ENCODE data around the gene DCX.

The DCX gene

DNA sequence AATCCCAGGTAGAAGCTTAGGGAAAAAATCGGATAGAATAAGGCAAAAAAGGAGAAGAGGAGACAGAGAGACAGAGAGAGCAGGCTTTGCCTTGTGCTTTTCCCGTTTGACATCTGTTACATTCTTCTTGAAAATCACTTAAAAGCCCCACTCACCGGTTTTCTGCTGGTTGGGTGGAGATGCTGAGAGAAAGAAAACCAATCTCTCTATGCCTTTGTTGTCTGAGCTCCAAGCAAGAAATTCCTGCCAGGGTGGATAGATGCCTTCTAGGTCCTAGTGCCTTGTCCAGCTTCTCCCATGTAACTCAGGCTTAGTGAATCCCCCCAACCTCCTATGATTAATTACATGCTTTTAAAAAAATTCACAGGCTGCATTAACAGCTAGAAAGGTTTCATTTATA, at the start of gene DCX:
TSS of gene DCX (minus strand) at position 210 of the 400 bp plus-strand sequence. CDS start 1,794 bp downstream, outside the sequence.
- DNase-seq = no peak

DNA sequence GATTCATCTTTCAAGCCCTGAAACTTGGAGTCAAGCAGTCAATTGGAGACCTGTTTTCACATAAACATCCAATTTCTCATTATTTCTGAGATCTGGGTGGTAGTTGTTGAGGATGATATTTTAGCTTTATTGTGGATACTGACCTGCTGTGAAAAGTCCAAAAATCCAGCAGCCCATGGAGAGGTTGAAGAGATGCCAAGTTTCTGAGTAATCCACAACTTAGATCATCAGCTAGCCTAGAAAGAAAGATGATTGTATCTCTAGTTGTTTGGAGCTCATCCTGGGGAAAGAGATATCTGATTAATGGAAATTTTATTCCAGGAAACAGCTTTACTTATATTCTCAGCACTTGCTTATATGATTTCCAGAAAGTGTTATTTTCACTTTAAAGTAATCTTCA, 48.6 kb upstream of the DCX start:
- DNase-seq = no peak

DNA sequence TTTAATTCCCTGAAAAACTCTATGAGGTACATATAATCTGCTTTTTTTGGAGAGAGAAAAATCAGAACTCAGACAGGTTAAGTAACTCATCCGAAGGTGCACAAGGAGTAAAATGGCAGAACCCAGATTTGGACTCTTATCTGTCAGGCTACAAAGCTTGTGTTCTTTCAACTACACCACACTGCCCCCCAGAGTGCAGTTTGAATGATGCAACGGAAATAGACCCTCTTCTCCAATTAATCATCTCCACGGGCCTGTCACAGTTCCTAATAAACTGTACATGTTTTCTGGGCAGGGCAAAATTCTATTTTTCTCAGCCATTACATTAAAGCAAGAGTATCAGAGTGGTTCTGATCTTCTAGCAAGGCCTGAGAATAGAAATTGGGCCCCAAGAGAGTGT, 35.3 kb upstream of the DCX start:
- peak in 1 of 2 experiments; percentile 4 for DNase-seq

DNA sequence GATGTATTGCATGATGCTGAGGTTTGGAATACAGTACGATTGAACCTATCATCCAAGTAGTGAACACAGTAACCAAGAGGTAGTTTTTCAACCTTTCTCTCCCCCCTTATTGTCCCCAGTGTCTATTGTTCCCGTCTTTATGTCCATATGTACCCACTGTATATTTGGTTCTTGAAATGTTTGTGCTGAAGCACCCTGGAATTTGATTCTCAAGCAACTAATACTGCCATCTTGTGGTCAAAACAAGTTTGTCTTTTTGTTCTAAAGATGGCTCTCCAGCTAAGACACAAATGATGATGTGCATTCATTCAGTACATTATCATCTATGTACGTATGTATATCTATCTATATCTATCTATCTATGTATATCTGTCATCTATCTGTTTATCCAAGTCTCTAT, 33.5 kb upstream of the DCX start:
- DNase-seq = no peak

DNA sequence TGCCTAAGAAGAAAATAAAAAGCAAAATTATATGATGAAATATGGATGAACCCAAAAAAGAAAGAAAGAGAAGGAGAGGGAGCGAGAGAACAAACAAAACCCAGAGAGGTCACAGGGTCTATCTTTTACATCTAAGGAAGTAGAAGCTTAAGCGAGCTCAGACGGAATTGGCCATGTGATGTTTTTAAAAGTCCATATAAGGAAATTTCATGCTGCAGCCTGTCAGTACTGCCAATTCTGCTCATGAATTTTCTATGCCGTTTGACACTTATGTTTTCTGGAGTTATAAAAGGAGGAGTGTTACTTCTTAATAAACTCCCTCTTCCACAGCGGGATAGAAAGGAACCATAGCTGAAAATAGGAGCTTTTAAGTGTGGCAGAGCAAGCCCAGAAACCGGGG, 32.9 kb upstream of the DCX start:
- no peak for DNase-seq

DNA sequence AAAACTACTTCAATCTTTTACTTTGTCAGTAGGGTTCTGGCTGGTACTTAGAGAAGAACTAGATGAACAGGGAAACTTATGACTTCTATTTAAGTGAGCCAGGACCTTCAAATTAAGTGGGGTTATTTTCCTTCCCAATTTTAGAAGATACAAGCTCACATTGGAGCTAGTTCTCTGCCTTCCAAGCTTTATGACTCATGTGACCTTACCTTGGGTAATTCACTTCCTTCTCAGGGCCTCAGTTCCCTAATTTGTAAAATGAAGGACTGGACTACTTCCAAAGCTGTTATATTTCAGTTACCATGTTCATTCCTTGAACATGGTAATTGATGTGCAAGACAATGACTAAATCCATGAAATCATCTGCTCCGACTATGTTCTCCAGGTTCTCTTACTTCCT, 32.0 kb upstream of the DCX start:
- DNase-seq = no peak

DNA sequence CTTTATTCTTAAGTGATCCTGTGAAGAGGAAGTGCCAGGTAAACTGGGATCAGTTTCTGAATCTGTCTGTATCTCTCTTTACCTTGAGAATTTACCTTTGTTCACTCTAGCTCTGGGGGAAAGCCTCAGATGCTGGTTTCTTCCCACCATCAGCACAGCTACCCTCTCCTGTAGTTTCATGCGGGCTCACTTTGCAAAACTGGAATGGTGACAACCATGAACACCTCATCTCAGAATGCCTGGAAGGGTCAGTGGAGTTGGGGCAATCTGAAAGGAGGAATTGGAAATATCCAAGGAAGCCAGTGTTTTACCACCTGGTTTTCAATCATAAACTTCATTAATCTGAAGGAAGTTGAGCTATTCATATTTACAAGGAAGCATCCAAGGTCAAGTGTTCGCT, 30.8 kb upstream of the DCX start:
- DNase-seq = no peak

DNA sequence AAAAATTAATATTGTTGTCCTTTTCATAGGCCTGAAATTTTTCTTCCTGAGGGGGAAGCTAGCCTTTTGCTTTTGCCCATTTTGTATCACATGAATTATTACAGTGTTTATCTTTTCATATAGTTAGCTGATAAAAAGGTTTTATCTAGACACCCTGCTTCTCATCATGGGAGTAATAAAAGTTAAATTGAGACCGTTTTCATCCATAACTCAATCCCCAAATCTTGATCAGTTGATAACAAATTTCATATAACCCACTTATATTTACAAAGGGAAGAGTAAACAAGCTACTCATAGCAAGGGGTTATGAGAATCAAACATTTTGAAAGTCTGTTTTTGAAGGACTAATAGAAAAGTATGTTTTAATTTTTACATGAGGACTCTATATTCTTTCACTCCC, 23.5 kb upstream of the DCX start:
- no peak for DNase-seq

DNA sequence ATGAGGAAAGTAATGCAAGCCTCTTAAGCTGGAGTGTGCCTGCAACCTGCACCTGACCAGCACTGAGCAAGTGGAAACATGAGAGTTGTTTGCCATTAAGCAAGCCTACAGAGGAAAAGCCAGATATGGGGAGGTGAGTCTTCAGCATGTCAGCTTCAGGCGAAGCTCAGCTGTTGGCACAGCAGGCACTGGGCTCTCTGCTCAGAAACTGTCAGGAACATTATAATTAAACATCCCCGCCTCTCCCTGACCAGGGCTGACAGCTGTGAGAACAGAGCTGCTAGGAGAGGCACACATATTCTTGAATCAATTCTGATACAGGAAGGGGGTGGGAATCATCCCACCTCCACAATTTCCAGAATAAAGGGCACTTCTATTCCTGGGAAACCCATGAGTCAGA, 19.0 kb upstream of the DCX start:
- no peak for DNase-seq

DNA sequence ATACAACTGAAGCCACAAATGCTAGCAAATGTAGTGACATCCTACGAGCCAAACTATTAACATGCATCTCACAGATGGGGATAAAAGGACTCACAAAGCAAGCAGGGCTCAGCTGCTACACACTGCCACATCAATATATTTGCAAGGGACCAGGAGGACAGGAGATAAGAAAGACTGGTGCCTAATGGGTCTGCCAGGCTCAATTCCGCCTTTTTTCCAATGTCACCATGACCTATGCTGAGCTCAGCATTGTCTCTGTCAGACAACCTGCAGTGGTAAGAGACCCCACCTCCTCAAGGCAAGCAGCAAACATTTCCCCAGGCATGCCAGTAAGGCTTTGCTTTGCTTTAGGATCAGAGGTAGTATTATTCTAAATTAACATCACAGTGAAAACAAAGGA, 435 bp downstream of the DCX start:
- DNase-seq = no peak

DNA sequence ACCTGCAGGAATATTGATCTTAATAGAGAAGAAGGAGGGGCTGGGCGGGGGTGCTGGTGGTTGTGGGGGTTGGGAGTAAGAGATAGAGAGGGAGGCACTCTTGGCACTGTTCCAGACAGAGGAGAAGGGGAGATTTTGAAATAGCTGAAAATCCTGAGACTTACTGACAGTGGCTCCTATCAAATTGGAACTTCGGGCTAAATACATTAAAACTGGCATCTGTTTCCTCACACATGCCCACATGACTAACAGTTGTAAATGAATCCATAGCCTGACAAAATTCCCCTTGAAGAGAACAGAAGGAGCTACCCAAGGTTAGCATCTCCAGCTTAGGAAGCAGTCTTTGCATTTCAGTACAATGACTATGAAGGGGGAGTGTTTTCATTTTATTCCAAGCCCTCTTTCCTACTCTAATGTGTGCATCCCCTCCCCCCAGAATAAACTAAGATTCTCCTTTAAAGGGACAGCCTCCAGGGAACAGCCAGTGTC, 1.4 kb downstream of the DCX start:
- no peak for DNase-seq

DNA sequence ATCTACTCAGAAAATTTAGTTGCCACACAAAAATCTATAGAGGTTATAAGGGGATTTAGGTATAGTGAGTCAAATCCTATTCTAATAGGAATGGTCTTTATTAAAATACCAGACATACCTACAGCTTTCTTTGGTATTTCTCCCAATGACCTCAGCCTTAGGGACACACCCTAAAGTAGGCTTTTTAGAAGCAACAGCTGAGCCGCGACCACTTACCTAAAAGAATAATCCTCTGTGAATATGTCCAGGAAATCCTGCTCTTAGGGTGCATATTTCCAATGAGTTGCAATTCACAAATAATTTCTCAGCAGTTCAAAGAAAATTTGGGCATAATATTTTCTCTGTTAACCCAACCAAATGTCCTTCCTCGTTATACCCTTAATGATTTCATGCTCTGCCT, 2.7 kb downstream of the DCX start:
- no peak for DNase-seq

DNA sequence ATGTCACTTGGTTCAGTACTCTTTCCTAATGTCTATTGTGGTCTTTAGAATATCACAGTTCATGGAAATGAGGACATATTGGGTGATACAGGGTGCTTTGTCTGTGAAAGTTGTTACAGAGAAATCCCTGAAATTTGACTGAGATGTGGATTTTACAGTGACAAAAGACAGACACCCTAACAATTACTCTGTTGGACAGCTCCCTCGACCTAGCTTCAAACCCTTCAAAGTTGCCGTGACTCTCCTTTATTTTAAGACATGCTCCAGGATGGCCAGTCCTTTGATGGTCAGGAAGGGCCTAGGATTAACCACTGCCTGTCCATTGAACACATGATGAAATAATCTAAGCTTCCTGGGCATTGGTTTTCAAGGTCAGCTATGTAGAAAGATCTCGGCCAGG, 4.0 kb downstream of the DCX start:
- DNase-seq = no peak

DNA sequence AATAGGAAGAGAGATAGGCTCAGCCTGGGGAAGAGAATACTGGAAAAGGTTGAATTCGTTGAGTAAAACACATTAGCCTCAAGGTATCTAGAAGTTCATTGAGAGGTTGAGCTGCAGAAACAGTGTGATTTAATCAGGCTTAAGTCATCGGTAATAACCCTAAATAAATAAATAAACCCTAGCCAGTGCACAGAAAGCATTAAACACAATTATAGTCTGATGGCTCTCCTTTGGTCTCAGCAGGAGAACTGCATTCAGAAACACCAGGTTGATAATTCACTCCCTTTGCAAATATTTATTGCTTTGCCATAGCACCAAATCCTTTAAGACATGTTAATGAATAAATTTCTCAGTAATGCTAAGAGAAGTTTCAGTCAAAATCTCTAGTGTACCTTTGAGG, 9.6 kb downstream of the DCX start:
- DNase-seq = no peak

DNA sequence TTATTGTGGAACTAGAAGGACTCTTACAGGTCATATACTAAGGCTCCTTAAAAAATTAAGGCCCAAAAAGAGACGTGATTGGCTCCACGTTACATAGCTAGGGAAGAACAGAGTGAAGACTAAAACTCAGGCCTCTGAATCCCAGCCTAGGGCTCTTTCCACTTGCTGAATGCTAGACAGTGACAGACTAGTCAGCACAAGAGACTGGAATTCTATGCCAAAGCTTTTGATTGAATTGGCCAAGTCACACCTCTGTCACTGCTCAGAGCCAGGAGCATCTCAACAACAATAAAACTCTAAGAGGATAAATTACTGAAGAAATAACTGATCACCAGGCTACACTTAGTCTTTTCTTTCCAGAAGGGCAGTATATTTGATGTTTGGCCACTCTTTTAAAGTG, 16.8 kb downstream of the DCX start:
- no peak for DNase-seq

DNA sequence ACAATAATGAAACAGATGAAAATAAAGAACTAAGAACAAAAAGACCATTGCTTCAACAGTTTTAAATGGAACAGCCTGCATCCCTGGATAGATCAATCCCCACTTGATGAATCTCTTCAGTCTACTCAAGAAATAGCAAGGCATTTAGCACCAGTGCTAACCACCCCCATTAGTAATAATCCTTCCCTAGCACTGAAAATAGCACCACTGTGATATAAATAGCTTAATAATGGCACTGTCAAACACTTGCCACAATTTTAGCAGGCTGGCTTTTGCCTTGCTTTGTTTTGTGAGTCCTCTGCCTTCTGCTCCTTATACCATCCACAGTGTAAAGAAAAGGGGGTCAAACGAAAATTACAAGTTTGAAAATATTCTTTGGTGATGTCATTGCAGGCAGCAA, 17.4 kb downstream of the DCX start:
- DNase-seq = no peak

DNA sequence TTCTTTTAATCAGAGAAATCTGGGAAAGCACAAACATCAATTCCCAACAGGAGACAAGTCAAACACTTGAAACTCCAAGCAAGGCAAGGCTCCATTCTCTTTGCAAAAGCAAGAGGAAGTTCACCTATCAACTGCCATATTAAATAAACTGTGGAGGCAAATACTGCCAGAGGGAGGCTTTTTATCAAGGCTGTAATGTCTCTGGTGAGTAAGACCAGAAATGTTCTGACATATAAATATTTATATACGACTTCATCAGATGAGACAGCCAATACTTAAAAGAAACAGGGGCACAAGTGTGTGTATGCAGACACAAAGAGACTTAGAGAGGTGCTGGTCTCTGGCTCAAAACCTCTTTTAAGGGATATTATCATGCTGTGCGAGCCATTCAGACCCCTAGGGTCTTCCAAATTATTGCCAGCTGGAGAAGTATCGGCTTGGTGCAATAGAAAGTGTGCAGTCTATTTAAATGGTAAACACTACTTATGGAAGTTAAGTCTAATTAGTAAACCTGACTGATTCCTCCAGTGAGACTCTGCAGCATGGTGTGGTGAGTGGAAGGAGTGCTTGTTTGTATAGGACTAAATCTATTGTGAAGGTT, 24.4 kb downstream of the DCX start:
- no peak for DNase-seq

DNA sequence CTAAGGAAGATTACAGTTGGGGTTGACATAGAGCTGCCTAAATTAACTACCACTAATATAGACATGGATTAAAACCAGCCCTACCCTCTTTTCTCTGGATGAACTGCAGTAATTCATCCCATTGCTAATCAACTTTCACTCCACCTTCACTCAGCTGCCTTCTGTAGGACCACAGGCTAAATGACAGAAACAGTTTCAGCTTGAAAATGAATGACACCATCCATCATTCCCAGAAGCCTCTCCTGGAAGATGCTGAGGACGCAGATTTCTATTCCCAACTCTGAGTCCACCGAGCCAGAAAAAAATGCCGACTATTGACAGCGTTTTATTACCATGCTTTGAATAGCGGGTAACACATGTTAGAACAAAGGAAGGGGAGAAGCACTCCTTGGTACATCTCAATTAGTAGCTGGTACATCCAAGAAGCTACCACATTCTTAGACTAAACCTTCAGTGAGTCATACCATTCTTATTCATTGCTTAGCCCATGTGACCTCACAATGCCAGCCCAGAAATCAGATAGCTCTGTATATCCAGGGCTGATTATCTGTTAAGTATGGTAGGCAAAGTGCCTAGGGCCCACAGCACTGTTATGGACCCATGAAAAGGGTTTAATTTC, 25.3 kb downstream of the DCX start:
- no peak for DNase-seq

DNA sequence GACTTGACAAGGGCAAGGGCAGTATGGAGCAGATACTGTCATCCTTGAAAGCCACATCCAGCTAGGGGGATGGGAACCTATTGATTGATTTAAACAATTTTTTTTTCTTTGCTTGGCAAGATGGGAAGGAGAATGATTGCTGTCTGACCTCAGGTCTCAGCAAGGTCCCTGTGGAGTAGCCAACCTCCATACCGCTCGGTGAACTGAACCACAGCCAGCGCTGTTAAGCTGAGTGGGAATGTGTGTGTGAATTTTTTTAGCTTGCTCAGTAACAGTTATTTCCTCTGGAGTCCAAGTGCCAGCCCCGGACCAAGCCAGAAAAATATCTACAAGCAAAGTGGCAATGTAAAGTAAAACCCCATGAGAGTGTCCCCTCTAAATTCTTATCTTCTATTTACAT, 25.9 kb downstream of the DCX start:
- no peak for DNase-seq

DNA sequence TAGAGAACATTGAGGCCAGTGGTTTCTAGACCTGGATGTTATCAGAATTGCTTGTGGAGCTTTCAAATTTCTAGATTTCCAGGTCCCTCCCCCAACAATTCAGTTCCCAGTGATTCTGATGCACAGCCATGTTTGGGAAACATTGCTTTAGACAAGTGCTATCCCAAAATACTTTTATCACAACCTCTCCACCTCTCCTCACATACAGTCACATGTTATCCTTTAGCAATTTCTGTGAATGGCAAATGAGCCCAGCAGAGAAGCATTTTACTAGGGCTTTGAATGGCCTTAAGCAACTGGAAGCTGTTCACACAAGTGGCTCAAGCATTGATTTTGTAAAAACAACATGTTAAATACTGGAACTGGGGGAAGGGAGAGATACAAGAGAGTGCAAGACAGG, 29.7 kb downstream of the DCX start:
- no peak for DNase-seq

DNA sequence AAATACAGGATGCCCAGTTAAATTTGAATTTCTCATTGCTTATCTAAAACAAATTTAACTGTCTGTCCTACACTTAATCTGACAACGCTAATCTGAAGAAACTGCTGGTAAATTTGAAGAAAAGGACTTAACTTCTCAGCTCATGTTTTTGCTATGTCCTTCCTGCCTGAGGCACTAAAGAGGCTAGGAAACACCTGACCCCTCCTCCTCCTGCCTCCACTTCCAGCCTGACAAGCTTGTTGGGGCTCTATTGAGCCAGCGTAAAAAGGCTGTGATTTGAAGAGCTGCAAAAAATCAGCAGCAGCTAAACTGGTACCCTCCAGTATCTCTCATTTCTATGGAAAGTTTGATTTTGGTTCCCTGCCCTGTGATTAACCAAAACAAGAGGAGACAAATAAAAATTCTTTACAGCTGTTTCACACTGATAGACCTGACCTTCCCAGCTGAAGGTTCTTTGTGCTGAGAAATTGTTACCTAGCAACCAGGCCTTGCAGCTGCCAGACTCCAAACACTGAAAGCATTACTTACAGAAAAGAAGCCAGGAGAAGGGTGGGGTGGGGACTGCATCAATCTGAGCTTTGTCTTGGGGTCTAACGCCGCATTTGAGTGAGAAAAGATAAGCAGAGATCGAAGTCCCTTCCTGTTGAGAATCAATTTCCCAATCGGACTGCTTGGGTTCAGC, 35.0 kb downstream of the DCX start:
- DNase-seq = no peak

DNA sequence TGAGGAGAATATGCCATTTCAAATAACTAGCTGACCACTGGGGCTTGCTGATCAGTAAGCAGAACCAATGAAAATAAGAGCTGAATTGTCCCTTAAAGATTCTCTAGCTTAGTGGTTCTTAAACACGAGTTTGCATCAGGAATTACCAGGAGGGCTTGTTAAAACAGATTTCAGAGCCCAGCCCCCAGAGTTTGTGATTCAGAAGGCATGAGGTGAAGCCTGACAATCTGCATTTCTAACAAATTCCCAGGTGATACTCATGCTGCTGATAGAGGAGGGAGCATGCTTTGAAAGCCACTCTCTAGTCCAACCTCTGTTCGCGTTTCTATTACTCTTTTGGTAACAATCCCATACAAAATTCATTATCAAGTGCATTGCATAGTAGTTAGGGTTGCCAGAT, 35.5 kb downstream of the DCX start:
- DNase-seq = no peak

DNA sequence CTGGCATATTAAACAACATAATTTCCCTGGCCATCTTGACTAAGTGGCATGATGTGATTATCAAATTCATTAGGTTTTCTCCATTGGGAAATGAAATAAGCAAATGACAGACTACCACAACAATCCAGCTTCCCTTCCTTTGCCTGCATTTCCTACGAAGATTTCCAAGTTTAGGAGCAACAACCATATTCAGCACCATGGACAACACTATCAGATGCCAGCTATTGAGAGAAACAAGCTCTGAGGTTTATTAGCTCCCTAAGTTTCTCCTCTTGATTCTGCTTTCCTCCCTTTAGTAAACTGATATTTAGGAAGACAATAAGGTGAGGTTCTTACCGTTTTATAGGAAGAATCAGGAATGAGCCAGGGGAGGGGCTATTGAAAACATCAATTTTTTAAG, 36.2 kb downstream of the DCX start:
- DNase-seq = no peak

DNA sequence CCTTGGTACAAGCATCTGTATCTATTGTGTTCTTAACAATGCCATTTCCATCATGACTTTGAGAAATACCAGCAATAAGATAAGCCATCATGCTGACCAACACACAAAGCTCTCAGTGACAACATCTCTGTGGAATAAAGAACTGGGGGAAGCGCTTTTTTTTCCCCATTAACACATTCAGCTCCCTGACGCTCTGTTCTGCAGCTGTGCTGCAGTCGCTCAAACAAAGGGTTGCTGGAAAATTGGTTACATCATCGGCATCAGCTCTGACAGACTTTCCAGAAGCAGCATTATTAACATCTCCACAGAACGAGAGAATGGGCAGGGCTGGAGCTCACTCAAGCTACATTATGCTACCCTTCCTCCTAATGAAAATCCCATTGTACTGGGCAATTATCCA, 39.9 kb downstream of the DCX start:
- no peak for DNase-seq
